ENCODE measurements around the gene SCO2. TPM values are rescaled to one million over a fixed set of nuclear protein-coding genes. Genes with fewer than 3 reads are reported as not detected.
A peak's percentile ranks its signal among the peaks of the same experiment; 100 is the strongest.

SCO2 gene
- total and polyA plus RNA-seq, 2 of the 4 experiments (the other 2 are of a cell fraction) = 1.3 to 1.9 TPM

GRCh38 chr22:50547263-50547985, 22.0 kb upstream of the SCO2 start:
- H4K91ac ChIP-seq (ENCODE audit: insufficient read depth, low read depth, low read length) = no peak overlapping the region
- no peaks in the 10 kb centered on the region for H3K36me3 ChIP-seq (ENCODE audit: control insufficient read depth, insufficient read depth, low read length)
- no peaks in the 10 kb centered on the region; the same call in 1 of the 2 replicates for H3K4me1 ChIP-seq (ENCODE audit: control insufficient read depth, insufficient read depth, low read length)
- H3K23ac ChIP-seq (ENCODE audit: low read depth, low read length) = no peak overlapping the region
- in situ Hi-C loops (cut with MboI; ENCODE audit: low sequenced_read_pairs) (no loop called here), intact Hi-C loops (cut with micrococcal nuclease) (no loop called here), dilution Hi-C loops (cut with HindIII; ENCODE audit: low sequenced_read_pairs, unreplicated experiment) (no loop called here)
- no peak overlapping the region for H2AK5ac ChIP-seq (ENCODE audit: low read depth, low read length)
- no peak overlapping the region for H3K27ac ChIP-seq (ENCODE audit: insufficient read depth, low read length)
- ATAC-seq (ENCODE audit: low read depth) (no peak), DNase-seq (no peak)
- no peak overlapping the region for H2AK9ac ChIP-seq (replicated peaks; ENCODE audit: low read depth, low read length, poor library complexity)
- H3K4me2 ChIP-seq (ENCODE audit: low read depth, low read length) = no peak overlapping the region
- H2BK15ac ChIP-seq (ENCODE audit: low read depth, low read length) = no peak overlapping the region
- no peak overlapping the region for H3K9ac ChIP-seq (ENCODE audit: low read depth, low read length)
- no peak overlapping the region for H3K18ac ChIP-seq (ENCODE audit: low read depth, low read length)
- H2BK120ac ChIP-seq (ENCODE audit: low read depth, low read length) = no peak overlapping the region
- no peak overlapping the region for H2BK20ac ChIP-seq (ENCODE audit: low read depth, low read length)
- 21% methylated on average over 22 of the region's 35 CpGs; no CpG with 5 or more reads in 1 of the 2 experiments for WGBS, 2 experiments (ENCODE audit: extremely low coverage in 2 of 2, insufficient read length in 1 of 2)
- H3K9me3 ChIP-seq (ENCODE audit: control insufficient read depth, insufficient read depth, low read length) = no peaks in the 10 kb centered on the region
- no peak overlapping the region for H4K5ac ChIP-seq (ENCODE audit: low read depth, low read length)
- no peaks in the 10 kb centered on the region for H4K20me1 ChIP-seq (ENCODE audit: insufficient read depth, low read length)
- no peaks in the 10 kb centered on the region for H3K79me1 ChIP-seq (ENCODE audit: low read depth in 1 of 2, low read length in 2 of 2)
- peak overlapping the region; percentile 21 for H2AFZ ChIP-seq (replicated peaks; ENCODE audit: low read length, poor library complexity)
- 0 out of 2 replicates have a peak, but pooled peaks cover 2% of the 10 kb centered on the region for H3K9me1 ChIP-seq (ENCODE audit: insufficient read depth, low read length)
- H3K4ac ChIP-seq (ENCODE audit: low read depth, low read length) = no peak overlapping the region
- H2BK5ac ChIP-seq (ENCODE audit: low read depth, low read length, poor library complexity, severe bottlenecking) = no peak overlapping the region
- no TSS peak for BruUV-seq (replicated peaks)
- TF ChIP-seq POLR2A (IDR thresholded peaks at IDR 0.05; ENCODE audit: low read depth, low read length) = no peak
- no peak for TF ChIP-seq BHLHE40 (IDR thresholded peaks at IDR 0.05; ENCODE audit: low read depth, low read length)
- TF ChIP-seq USF2 (IDR thresholded peaks at IDR 0.05; ENCODE audit: low read depth, low read length) = no peak
- no peak for TF ChIP-seq CTCF (conservative IDR thresholded peaks at IDR 0.05; ENCODE audit: low read depth, low read length)
- no peak for TF ChIP-seq MXI1 (IDR thresholded peaks at IDR 0.05; ENCODE audit: borderline replicate concordance, low read depth, low read length)
- TF ChIP-seq SMC3 (IDR thresholded peaks at IDR 0.05; ENCODE audit: low read depth, low read length) = no peak
- TF ChIP-seq CEBPB (IDR thresholded peaks at IDR 0.05; ENCODE audit: low read depth, low read length) = no peak
- no peak for TF ChIP-seq MAZ (IDR thresholded peaks at IDR 0.05; ENCODE audit: borderline replicate concordance, low read depth, low read length)
- TF ChIP-seq RAD21 (IDR thresholded peaks at IDR 0.05; ENCODE audit: low read length) = no peak
- no peak for TF ChIP-seq FOS (IDR thresholded peaks at IDR 0.05; ENCODE audit: low read depth, low read length)
- TF ChIP-seq ELK1 (IDR thresholded peaks at IDR 0.05; ENCODE audit: borderline replicate concordance, low read depth, low read length) = no peak
- TF ChIP-seq NFE2L2 (IDR thresholded peaks at IDR 0.05; ENCODE audit: low read depth, low read length) = no peak
- TF ChIP-seq CHD1 (IDR thresholded peaks at IDR 0.05; ENCODE audit: low read depth, low read length) = no peak
- no peak for TF ChIP-seq RCOR1 (IDR thresholded peaks at IDR 0.05; ENCODE audit: insufficient replicate concordance, low read length)
- CTCF ChIA-PET = interaction anchor here (0.9 kb wide), 1 partner anchor 22 kb away, joined by 3 read pairs; the partner anchor contains the start of gene SCO2
- H3K27me3 ChIP-seq (ENCODE audit: control insufficient read depth, insufficient read depth, low read length) = peaks cover 71% of the 10 kb centered on the region
- POLR2A ChIA-PET (ENCODE audit: unreplicated experiment) = no interaction called here
- no peak overlapping the region for H3K14ac ChIP-seq (replicated peaks; ENCODE audit: low read depth, low read length)
- H3K56ac ChIP-seq (ENCODE audit: extremely low read depth, insufficient read depth, low read length) = no peak overlapping the region
- no peak overlapping the region for H3K4me3 ChIP-seq (ENCODE audit: insufficient read depth, low read depth, low read length)
- no peak overlapping the region for H4K8ac ChIP-seq (ENCODE audit: low read depth in 2 of 2, low read length in 2 of 2)
